NCI-H345 (cell line): Measurements from ENCODE around the gene KLHL26.
"Not testable (repeated sequence)": the region's sequence is repeated elsewhere in the genome, so short reads cannot be mapped to it uniquely, and the experiment has no call there.

Experiments used
- DNase-seq: peaks from one replicate; lab custom pipeline; 2025; lab: John Stamatoyannopoulos, UW

Gene KLHL26

DNA sequence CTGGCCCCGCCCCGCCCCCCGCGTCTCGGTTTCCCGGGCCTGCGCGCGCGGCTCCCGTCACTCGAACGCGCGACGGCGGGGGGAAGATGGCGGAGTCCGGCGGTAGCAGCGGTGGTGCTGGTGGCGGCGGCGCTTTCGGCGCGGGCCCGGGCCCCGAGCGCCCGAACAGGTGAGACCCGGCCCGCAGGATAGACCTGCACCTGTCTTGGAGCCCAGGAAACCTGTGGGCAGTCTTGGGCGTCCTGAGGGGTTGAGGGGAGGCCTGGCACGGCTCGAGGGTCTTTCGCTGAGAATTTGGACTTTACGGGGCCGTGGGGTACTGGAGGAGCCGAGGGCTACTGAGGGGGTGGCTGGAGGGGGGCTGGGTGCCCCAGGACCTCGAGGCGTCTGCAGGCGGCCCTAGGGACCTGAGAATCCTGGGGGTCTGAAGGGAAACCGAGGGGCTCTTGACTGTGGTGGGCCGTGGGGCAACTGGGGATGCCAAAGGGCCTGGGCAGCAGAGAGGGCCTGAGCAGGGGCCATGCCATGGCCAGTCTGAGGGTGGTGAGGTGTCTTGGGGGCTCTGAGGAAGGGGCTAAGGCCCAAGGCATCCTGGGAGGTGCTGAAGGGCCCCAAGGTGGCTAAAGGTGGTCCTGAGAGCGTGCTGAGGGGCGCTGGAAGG is at the start of gene KLHL26:
KLHL26 (plus strand) TSS at position 60 of the 661 bp plus-strand sequence; CDS start at position 87, 27 bp downstream.
- no peak for DNase-seq

DNA sequence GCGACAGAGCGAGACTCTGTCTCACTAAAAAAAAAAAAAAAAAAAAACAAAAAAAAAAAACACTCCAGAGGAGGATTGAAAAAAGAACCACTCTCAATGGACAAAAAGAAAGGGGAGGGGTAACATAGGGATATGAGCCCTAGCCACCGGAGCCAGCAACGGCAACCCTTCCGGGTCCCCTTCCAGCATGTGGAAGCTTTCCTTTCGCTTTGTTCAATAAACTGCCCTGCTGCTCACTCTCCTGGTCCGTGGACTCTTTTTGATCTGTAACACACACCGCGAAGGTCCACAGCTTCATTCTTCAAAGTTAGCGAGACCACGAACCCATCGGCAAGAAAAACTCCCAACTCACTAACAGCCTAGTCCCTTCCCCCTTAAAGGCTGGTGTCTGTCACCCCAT is 49.3 kb upstream of the KLHL26 start:
- DNase-seq = no peak

GRCh38 chr19:18587962-18588610 is 48.7 kb upstream of the KLHL26 start:
- no peak for DNase-seq

DNA sequence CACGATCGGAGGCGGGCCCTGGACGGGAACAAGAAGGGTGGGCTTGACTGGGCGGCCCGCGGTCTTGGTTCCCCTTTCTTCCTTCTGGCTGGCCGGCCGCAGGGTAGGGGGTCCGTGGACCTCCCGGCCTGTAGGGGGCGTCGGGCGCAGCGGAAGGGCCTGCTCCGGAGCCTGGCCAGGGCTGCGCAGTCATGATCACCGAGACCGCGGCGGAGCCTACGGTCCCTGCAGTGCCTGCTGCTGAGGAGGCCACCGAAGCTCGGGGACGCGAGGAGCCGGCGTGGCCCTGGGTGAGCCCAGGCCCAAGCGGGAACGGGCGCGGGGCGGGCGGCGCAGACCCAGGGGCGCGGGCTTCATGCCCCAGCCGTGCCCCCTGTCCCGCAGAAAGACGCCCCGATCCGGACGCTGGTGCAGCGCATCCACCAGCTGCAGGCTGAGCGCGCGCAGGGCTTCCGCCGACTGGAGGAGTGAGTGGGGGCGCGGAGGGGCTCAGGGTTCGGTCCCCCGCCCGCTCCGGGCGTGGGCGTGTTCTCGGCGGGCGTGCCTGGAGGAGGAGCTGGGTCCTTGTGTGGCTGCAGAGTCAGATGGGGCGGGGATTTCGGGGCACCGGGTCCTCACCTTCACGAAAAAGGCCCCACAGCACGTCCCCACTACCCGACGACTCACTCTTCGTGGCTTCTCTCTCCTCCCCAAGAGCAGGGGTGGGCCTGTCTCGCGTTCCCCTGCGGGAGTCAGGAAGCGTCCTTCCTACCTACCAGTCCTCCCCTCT is 48.0 kb upstream of the KLHL26 start, which contains the start of gene REX1BD:
REX1BD (plus strand) TSS at position 188 of the 769 bp plus-strand sequence; CDS start at position 192, 4 bp downstream.
- DNase-seq = peak; percentile 81

GRCh38 chr19:18589380-18590272 is 47.2 kb upstream of the KLHL26 start:
- DNase-seq = peak; percentile 87

- peak; percentile 94 for DNase-seq
Observed at GRCh38 chr19:18590273-18591272, 46.3 kb upstream of the KLHL26 start.

DNA sequence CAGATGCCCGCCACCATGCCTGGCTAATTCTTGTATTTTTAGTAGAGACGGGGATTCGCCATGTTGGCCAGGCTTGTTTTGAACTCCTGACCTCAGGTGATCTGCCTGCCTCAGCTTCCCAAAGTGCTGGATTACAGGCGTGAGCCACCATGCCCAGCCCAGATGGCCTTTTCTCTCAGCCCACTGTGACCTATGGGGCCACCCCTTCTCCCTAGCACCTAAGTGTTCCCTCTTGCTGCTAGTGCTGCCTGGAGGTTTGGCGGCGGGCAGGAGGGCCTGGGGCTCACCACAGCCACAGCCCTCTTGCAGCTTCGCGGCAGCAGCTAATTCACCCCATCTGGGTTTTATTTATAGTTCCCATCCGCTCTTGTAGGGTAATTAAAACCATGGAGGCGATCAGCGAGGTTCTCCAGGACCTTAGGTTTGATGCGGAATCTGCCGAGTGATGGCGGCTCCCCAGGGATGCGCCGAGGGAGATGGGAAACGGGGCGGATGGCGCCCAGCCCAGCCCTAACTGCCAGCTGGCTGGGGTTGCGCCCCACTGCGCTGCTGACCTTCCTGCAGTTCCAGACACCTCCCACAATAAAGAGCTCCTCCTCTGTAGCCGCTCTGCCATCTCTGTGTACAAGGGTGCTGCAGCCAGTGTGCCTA is 45.0 kb upstream of the KLHL26 start:
- DNase-seq = no peak

- DNase-seq = not testable (repeated sequence)
Observed at GRCh38 chr19:18592732-18593131, 44.1 kb upstream of the KLHL26 start.

DNA sequence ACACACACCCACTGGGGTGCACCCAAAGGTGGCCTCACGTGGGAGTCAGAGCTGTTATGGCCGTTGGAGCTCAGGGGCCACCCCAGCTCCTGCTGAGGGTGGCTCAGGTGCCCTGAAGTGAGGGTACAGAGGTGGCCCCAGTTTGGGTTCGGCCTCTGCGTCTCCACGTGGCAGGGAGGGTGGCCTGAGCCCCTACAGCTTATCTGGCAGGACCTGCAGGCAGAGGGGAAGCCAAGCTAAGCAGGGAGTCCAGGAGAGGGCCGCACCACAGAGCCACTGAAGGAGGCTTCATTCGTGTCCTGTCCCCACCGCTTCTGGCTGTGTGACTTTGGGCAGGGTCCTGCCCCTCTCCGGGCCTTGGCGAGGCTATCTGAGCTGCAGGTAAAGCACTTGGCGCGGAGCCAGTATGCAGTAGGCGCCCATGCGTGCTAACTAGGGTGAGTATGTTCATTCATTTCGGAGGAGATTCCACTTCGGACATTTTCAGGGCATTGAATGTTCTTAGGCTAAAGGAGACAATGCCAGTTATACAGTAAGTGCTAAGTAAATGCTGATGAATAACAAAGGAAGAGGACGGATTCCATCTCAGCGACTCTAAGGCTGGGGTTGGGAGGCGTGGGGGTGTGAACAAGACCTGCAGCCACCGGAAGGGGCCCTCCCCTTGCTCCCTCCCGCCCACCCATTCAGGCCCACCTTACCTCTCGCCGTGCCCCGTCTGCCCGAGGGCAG is 43.3 kb upstream of the KLHL26 start:
- no peak for DNase-seq

- DNase-seq = peak; percentile 46
Observed at GRCh38 chr19:18594096-18594823, 42.6 kb upstream of the KLHL26 start.

DNA sequence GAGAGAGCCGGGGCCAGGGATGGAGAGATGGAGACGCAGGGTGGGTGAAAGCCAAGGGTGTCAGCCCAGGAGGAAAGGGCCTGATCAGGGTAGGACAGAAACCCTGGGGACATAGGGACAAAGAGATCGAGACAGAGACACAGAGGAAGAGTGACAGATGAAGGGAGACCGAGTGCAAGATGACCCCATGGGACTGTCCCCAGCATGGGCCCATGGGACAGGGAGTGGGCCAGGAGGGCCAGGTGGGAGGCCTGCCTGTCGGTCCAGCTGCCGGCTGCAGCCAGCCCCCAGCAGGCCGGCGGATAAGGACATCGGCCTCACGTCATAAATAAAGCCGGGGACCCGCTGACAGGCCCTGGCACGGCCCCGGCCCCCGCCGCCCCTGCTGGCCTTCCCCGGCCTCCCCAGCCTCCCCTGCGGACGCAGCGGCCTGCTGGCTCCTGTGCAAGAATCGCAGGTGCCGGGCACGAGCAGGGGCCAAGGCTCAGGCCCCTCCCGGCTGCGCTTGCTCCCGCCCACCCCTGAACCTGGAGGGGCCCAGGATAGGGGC is 41.9 kb upstream of the KLHL26 start:
- no peak for DNase-seq

DNA sequence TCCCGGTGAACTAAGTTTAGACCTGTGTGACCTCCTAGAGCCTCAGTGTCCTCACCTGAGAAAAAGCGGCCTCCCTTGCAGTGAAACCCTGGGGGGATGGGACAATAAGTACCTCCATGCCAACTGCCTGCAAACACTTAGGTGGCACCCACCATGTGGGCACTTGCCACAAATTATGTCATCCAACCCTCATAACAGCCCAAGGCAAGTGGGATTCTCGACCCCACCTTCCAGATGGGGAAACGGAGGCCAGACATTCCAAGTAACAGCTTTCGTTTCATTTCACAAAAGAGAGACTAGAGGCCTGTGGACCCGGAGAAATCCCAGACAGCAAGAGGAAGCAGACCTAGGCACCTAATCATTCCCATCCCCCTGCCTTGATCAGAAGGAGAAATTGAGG is 41.4 kb upstream of the KLHL26 start:
- no peak for DNase-seq

GRCh38 chr19:18596752-18597157 is 40.1 kb upstream of the KLHL26 start:
- DNase-seq = no peak

DNA sequence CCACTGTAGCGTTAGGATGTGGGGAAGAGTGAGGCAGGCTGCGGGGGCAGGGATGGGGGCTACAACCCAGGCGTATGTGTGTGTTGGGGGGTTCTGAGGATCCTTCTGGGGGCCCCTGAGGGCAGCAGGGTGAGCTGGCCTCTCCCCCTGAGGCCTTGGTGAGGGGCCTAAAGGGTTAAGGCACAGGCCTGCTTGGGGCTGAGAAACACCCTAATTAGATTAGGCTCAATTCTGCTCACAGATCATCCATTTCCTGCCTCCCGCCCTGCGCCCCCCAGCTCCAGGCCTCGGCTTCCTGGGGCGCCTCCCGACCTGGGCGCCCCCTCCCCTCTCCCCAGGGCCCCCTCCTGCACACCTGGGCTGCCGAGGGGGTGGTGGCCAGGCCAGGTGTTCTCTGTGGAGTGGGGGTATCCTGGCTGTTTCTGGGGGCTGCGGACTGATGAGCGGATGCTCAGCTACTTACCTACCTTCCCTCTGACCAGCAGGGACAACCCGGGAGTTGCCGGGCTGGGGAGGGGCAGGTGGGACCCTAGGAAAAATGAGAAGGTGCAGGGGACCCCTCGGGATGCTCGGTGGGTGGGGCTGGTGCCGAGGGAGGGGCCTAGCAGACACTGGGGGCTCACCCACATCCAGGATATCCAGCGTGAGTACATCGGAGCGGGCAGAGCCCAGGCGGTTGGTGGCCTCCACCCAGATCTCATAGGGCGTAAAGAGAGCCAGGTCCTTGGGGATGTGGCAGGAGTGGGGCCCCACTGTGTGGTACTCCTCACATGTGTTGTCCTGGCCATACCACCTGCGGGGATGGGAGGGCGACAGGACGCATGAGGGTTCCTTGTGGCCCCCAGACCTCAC is 38.8 kb upstream of the KLHL26 start:
- DNase-seq = no peak

DNA sequence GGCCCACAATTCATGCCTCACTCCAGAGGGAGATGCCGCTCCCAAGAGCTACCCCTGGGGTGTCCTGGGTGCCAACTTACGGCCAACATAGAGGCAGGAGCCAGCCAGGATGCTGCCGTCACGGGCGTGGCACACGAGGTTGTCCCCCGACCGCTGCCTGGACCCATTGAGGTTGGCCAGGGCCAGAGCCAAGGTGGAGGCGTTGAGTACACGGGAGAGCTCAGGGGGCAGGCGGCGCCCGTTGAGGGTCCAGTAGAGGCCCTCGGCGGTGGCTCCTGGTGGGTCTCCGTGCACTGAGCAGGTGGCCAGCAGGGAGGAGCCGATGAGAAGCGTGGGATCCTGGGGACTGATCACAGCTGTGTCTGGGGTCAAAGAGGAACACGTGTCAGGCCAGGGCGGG is 37.3 kb upstream of the KLHL26 start:
- no peak for DNase-seq

- not testable (repeated sequence) for DNase-seq
Observed at GRCh38 chr19:18600692-18601397, 36.0 kb upstream of the KLHL26 start.

DNA sequence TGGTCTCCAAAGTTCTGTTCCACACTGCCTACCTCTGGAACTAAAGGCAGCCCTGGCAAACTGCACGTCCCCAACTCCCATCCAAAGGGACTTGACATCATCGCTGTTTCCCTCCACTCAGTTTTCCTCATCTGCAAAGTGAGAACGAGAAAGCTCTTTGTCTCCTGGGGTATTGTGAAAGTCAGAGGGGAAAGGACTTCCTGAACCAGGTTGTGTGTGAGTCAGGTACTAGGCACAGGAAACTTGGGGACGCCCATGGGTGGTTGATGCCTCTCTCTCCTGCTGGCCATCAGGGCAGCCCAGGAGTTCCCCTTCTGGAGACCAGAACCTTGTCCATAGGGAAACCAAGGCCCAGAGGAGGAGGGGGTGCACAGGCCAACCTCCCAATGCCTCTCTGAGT is 35.0 kb upstream of the KLHL26 start:
- DNase-seq = no peak
